Liver (tissue), 3 donors: ENCODE data around the gene CHERP.

Experiments used
- YY1 ChIP-seq: IDR thresholded peaks from 2 replicates; pipeline ENCODE4 v1.6.1; 2016; ENCODE audit warnings: antibody characterized with exemption, mild to moderate bottlenecking
- TF ChIP-seq, protein P1 (sequence below): IDR thresholded peaks from 2 replicates; pipeline ENCODE4 v1.6.1; 2016; ENCODE audit warnings: antibody characterized with exemption
- TF ChIP-seq, protein P2 (sequence below): fragments of 150-350 bp; IDR thresholded peaks from 2 replicates; pipeline ENCODE4 v1.5.1; 2017; ENCODE audit warnings: improper control_type of control experiment, low read depth, low read length; ENCODE audit not compliant: missing input control
- TF ChIP-seq, protein P3 (sequence below): IDR thresholded peaks from 2 replicates; pipeline ENCODE4 v1.6.1; 2016; ENCODE audit warnings: antibody characterized with exemption, mild to moderate bottlenecking
- TF ChIP-seq, protein P4 (sequence below): IDR thresholded peaks from 2 replicates; pipeline ENCODE4 v1.6.1; 2016; ENCODE audit warnings: antibody characterized with exemption
- donor health status: healthy.
- donor health status: healthy.

DNA sequence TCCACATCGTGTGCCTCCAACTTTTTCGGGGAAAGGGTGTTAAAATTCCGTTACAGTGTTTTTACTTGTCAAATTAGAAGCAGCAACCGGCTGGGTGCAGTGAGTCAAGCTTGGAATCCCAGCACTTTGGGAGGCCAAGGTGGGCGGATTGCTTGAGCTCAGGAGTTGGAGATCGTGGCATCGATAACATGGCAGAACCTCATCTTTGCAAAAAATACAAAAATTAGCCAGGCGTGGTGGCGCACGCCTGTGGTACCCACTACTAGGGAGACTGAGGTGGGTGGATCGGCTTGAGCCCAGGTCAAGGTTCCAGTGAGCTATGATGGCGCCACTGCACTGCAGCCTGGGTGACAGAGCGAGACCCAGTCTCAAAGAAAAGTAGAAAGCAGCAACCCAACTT is 31.1 kb upstream of the CHERP start:
- TF ChIP-seq, protein P1, sequence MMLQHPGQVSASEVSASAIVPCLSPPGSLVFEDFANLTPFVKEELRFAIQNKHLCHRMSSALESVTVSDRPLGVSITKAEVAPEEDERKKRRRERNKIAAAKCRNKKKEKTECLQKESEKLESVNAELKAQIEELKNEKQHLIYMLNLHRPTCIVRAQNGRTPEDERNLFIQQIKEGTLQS: no peak
- TF ChIP-seq, protein P2, sequence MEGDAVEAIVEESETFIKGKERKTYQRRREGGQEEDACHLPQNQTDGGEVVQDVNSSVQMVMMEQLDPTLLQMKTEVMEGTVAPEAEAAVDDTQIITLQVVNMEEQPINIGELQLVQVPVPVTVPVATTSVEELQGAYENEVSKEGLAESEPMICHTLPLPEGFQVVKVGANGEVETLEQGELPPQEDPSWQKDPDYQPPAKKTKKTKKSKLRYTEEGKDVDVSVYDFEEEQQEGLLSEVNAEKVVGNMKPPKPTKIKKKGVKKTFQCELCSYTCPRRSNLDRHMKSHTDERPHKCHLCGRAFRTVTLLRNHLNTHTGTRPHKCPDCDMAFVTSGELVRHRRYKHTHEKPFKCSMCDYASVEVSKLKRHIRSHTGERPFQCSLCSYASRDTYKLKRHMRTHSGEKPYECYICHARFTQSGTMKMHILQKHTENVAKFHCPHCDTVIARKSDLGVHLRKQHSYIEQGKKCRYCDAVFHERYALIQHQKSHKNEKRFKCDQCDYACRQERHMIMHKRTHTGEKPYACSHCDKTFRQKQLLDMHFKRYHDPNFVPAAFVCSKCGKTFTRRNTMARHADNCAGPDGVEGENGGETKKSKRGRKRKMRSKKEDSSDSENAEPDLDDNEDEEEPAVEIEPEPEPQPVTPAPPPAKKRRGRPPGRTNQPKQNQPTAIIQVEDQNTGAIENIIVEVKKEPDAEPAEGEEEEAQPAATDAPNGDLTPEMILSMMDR: no peak
- TF ChIP-seq, protein P3, sequence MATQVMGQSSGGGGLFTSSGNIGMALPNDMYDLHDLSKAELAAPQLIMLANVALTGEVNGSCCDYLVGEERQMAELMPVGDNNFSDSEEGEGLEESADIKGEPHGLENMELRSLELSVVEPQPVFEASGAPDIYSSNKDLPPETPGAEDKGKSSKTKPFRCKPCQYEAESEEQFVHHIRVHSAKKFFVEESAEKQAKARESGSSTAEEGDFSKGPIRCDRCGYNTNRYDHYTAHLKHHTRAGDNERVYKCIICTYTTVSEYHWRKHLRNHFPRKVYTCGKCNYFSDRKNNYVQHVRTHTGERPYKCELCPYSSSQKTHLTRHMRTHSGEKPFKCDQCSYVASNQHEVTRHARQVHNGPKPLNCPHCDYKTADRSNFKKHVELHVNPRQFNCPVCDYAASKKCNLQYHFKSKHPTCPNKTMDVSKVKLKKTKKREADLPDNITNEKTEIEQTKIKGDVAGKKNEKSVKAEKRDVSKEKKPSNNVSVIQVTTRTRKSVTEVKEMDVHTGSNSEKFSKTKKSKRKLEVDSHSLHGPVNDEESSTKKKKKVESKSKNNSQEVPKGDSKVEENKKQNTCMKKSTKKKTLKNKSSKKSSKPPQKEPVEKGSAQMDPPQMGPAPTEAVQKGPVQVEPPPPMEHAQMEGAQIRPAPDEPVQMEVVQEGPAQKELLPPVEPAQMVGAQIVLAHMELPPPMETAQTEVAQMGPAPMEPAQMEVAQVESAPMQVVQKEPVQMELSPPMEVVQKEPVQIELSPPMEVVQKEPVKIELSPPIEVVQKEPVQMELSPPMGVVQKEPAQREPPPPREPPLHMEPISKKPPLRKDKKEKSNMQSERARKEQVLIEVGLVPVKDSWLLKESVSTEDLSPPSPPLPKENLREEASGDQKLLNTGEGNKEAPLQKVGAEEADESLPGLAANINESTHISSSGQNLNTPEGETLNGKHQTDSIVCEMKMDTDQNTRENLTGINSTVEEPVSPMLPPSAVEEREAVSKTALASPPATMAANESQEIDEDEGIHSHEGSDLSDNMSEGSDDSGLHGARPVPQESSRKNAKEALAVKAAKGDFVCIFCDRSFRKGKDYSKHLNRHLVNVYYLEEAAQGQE: no peak
- TF ChIP-seq, protein P4, sequence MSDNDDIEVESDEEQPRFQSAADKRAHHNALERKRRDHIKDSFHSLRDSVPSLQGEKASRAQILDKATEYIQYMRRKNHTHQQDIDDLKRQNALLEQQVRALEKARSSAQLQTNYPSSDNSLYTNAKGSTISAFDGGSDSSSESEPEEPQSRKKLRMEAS: no peak
- TF ChIP-seq YY1: no peak
